K562 (cell line): ENCODE data around the gene C1orf146. TPM values are rescaled to one million over a fixed set of nuclear protein-coding genes. Genes with fewer than 3 reads are reported as not detected.

Experiments used
- ATAC-seq: fragments of 200-7000 bp; cut with Tn5 transposase; 3 replicates; pipeline ENCODE4 v1.9.1; 2020; ENCODE audit warnings: moderate library complexity
- BruUV-seq: library from RNA; stranded (reverse); fragments of 400-500 nt; replicated peaks from 2 replicates; lab custom pipeline; 2021; lab: Mats Ljungman, UMichigan
- CTCF ChIA-PET: fragments of 300-600 bp; formaldehyde crosslinking; extraction: SDS; loops from one replicate; lab custom pipeline; 2021; ENCODE audit warnings: low intra/inter-chr PET ratio; lab: Yijun Ruan, JAX
- POLR2A ChIA-PET: fragments of 300-600, 350-650 bp; sonication (Branson Sonifier 250); formaldehyde crosslinking; extraction: SDS; loops from one replicate; lab custom pipeline; 2021; ENCODE audit warnings: antibody characterized with exemption, inconsistent platforms; lab: Yijun Ruan, JAX
- DNase-seq, 4 experiments: peaks; one replicate each; pipeline versions ENCODE4 v3.0.0 to v3.0.0-alpha.2; 2011 to 2018; ENCODE audit warnings: low spot score in 3 of 4, mixed read lengths in 3 of 4; ENCODE audit errors: extremely low read depth in 1 of 4
- FAIRE-seq: peaks from 2 replicates; lab custom pipeline; 2011; peaks lifted over from hg19 to GRCh38; lab: Jason Lieb, UNC
- H2AFZ ChIP-seq: 2 replicates; pipeline ENCODE4 v1.6.0; 2011; ENCODE audit warnings: low read depth, low read length, control low read depth, inconsistent platforms
- H3K27ac ChIP-seq: fragments of 200-600 bp; 3 replicates; pipeline ENCODE4 v1.8.0; 2011; ENCODE audit warnings: low read depth, mild to moderate bottlenecking, control low read depth, inconsistent platforms, low read length, moderate library complexity, mixed read lengths; ENCODE audit errors: extremely low read depth
- H3K27me3 ChIP-seq, 2 experiments: fragments of 300-600 bp in 1 of 2; 2 replicates in 1 of 2; 3 replicates in 1 of 2; pipeline versions ENCODE4 v1.6.0 to v1.8.0; 2011; ENCODE audit warnings: inconsistent platforms in 2 of 2, low read length in 2 of 2, mild to moderate bottlenecking in 1 of 2, mixed read lengths in 1 of 2, moderate library complexity in 1 of 2; ENCODE audit not compliant: control insufficient read depth in 2 of 2, insufficient read depth in 2 of 2
- H3K36me3 ChIP-seq: fragments of 300-600 bp; 3 replicates; pipeline ENCODE4 v1.8.0; 2011; ENCODE audit warnings: mild to moderate bottlenecking, low read length, inconsistent platforms; ENCODE audit not compliant: control insufficient read depth, insufficient read depth
- H3K4me1 ChIP-seq, 2 experiments: fragments of 200-600 bp in 1 of 2; replicated peaks in 1 of 2; 2 replicates in 1 of 2; 3 replicates in 1 of 2; pipeline versions ENCODE4 v1.5.1 to v1.8.0; 2011; ENCODE audit warnings: inconsistent platforms in 2 of 2, low read length in 2 of 2, mild to moderate bottlenecking in 1 of 2, mixed read lengths in 1 of 2, moderate library complexity in 1 of 2; ENCODE audit not compliant: control insufficient read depth in 2 of 2, insufficient read depth in 2 of 2
- H3K4me2 ChIP-seq: 2 replicates; pipeline ENCODE4 v1.6.1; 2011; ENCODE audit warnings: low read length, control low read depth, inconsistent platforms, mixed read lengths; ENCODE audit not compliant: insufficient read depth
- H3K4me3 ChIP-seq: fragments of 200-600 bp; sonication (generic), shearing (Covaris generic); 2 replicates; pipeline ENCODE4 v1.5.1; 2016; ENCODE audit warnings: control low read depth, inconsistent platforms
- H3K79me2 ChIP-seq: fragments of 200-600 bp; 3 replicates; pipeline ENCODE4 v1.8.0; 2011; ENCODE audit warnings: low read length, inconsistent platforms; ENCODE audit not compliant: control insufficient read depth, insufficient read depth
- H3K9ac ChIP-seq, 2 experiments: 2 replicates each; pipeline versions ENCODE4 v1.6.0 to v1.6.1; 2011; ENCODE audit warnings: low read depth in 2 of 2, low read length in 2 of 2, control low read depth in 1 of 2, inconsistent platforms in 1 of 2, mild to moderate bottlenecking in 1 of 2, mixed read lengths in 1 of 2; ENCODE audit not compliant: insufficient read depth in 1 of 2
- H3K9me1 ChIP-seq: one replicate; pipeline ENCODE4 v1.6.0; 2011; ENCODE audit warnings: inconsistent platforms, mild to moderate bottlenecking, low read length, moderate library complexity; ENCODE audit not compliant: control insufficient read depth, insufficient read depth
- H3K9me3 ChIP-seq: replicated peaks from 2 replicates; pipeline ENCODE4 v1.5.1; 2011; ENCODE audit warnings: low read depth, low read length, inconsistent platforms; ENCODE audit not compliant: control insufficient read depth, insufficient read depth
- H4K20me1 ChIP-seq: replicated peaks from 2 replicates; pipeline ENCODE4 v1.6.1; 2011; ENCODE audit warnings: low read length, inconsistent platforms, mixed read lengths; ENCODE audit not compliant: control insufficient read depth, insufficient read depth
- CLOCK ChIP-seq: fragments of 250-450 bp; sonication (Bioruptor Pico); IDR thresholded peaks from 2 replicates; pipeline ENCODE4 v1.4.0; 2020; ENCODE audit warnings: mild to moderate bottlenecking, moderate library complexity, borderline replicate concordance
- IRF2 ChIP-seq: sonication (generic); formaldehyde crosslinking; IDR thresholded peaks from 2 replicates; pipeline ENCODE4 v1.8.1; 2022; ENCODE audit warnings: mild to moderate bottlenecking, missing genetic modification reagents
- MXI1 ChIP-seq: IDR thresholded peaks from 2 replicates; pipeline ENCODE4 v1.6.1; 2011; ENCODE audit warnings: low read depth, mild to moderate bottlenecking, improper control_type of control experiment, low read length
- SRSF7 ChIP-seq: fragments of 200-400 bp; formaldehyde crosslinking; optimal IDR thresholded peaks from 2 replicates; pipeline ENCODE3; 2017; ENCODE audit warnings: mild to moderate bottlenecking, low read depth, low read length
- TGIF2 ChIP-seq: sonication (generic); formaldehyde crosslinking; IDR thresholded peaks from 2 replicates; pipeline ENCODE4 v1.8.1; 2022; ENCODE audit warnings: mild to moderate bottlenecking, missing genetic modification reagents, moderate library complexity
- ZFP30 ChIP-seq: fragments of 250-450 bp; sonication (Bioruptor Pico); IDR thresholded peaks from 2 replicates; pipeline ENCODE4 v1.8.0; 2022; ENCODE audit warnings: moderate library complexity, mild to moderate bottlenecking, inconsistent platforms, borderline replicate concordance
- ZNF830 ChIP-seq: fragments of 250-450 bp; sonication (Bioruptor Pico); IDR thresholded peaks from 2 replicates; pipeline ENCODE4 v1.5.0; 2021; ENCODE audit warnings: mild to moderate bottlenecking
- WGBS: fragments of 100-300 bp; shearing (Covaris generic); methylation state at CpG from one replicate; pipeline ENCODE4 v1.1.6; 2016; ENCODE audit warnings: low coverage, mixed read lengths; ENCODE audit not compliant: insufficient coverage; ENCODE audit errors: missing lambda C conversion rate; 5-methylcytosine and 5-hydroxymethylcytosine counted together
- in situ Hi-C: fragments of 300-500 bp; cut with MboI; formaldehyde crosslinking; loops from 4 replicates; pipeline ENCODE4 v1.15.0; 2018; ENCODE audit warnings: inconsistent platforms, mixed read lengths
- intact Hi-C: fragments of 100-400 bp; cut with micrococcal nuclease; formaldehyde crosslinking; loops from 2 replicates; pipeline ENCODE4 v1.14.2; 2022
- polyA plus RNA-seq, 8 experiments: library from polyadenylated mRNA; depleted of rRNA in 4 of 8; stranded (reverse) in 5 of 8; unstranded in 3 of 8; fragments of >200 nt; fragmentation: Nextera tagmentation in 2 of 8; fragmentation: Illumina TruSeq in 1 of 8; extraction: Ambion mirVana in 2 of 8; extraction: Trizol in 1 of 8; gene quantifications; 2 replicates each; pipeline versions ENCODE4 v1.2.1 to v1.2.3, GENCODE V29; 2011 to 2014; ENCODE audit warnings: inconsistent platforms in 1 of 8, missing spikeins in 1 of 8
- total RNA-seq, 7 experiments: library from RNA; depleted of rRNA in 6 of 7; stranded (reverse); fragments of >200 nt in 6 of 7; fragmentation: Illumina TruSeq in 2 of 7; extraction: Trizol in 2 of 7; gene quantifications; 2 replicates each; pipeline versions ENCODE4 v1.2.1 to v1.2.3, GENCODE V29; 2011 to 2021; ENCODE audit warnings: low replicate concordance in 1 of 7

The C1orf146 gene
- total and polyA plus RNA-seq, 9 of the 15 experiments (the other 6 are each of a cell fraction or from before 2014, with no cell fraction given): 0.10 TPM; not detected in 8

DNA sequence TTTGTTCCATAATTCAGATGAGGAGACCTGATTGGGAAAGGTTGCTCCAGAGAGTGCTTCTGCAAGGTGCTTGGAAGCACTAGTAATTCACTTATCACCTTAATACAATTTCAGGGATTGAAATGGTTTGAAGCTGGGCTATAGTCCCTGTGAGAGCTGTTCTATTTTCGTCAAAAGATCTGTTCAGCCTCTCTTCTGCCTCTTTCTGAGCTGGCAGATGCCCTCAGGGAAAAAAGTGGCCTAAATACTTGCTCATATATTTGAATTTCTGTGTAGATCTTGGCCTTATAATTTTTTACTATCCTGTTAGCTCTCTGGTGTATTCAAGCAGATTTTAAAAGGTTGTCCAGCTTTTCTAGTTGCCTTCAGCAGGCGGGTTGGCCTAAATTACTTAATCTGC, 22.3 kb downstream of the C1orf146 start (continued):
- TF ChIP-seq CLOCK (CRISPR knock-in tag): no peak
- no peak for TF ChIP-seq IRF2 (CRISPR knock-in tag)

DNA sequence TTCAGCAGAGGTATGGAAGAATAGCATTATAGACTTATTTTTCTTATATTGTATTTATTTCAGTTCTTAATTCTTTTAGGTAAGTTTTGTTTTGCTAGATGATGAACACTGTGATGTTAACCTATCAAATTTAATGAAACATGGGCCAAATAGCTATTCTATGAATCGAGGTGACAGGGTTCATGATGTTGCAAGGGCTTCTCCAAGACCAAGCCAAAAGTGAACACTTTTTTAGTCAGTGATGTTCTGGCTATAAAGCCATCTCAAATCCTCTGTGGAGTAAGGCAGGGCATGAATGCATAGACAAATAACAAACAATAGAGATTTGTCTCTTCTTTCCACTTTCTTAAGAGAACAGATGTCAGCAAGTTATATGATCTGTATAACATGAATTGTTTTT, 26.7 kb downstream of the C1orf146 start:
- intact Hi-C loops (no loop called here), in situ Hi-C loops (no loop called here)
- no peak overlapping the region for H3K27ac ChIP-seq
- WGBS: 37% methylated on average over 1 of the region's 1 CpG
- DNase-seq (no peak), ATAC-seq (no peak), FAIRE-seq (no peak)
- H3K36me3 ChIP-seq: peaks cover 7% of the 10 kb centered on the region; the same call in 1 of the 3 replicates
- POLR2A ChIA-PET: no interaction called here
- H3K4me3 ChIP-seq: no peak overlapping the region
- H3K79me2 ChIP-seq: no peaks in the 10 kb centered on the region
- no peak overlapping the region for H3K4me2 ChIP-seq
- H4K20me1 ChIP-seq: no peaks in the 10 kb centered on the region
- no peak overlapping the region for H3K9ac ChIP-seq
- no peaks in the 10 kb centered on the region for H3K9me1 ChIP-seq
- no peaks in the 10 kb centered on the region for H3K4me1 ChIP-seq
- no TSS peak for BruUV-seq
- CTCF ChIA-PET: no interaction called here
- no peaks in the 10 kb centered on the region; a peak in 1 of 5 replicates for H3K27me3 ChIP-seq
- TF ChIP-seq ZNF830 (CRISPR knock-in tag): no peak
- no peak for TF ChIP-seq MXI1
- no peak for TF ChIP-seq ZFP30 (CRISPR knock-in tag)
- no peak for TF ChIP-seq SRSF7
- TF ChIP-seq TGIF2 (CRISPR knock-in tag): no peak
- no peak overlapping the region for H2AFZ ChIP-seq
- no peaks in the 10 kb centered on the region for H3K9me3 ChIP-seq
